Retinal pigment epithelial cell (primary cell): ENCODE measurements around the gene B4GALT7.
"Not testable (repeated sequence)": the region's sequence is repeated elsewhere in the genome, so short reads cannot be mapped to it uniquely, and the experiment has no call there.

Source experiments
- DNase-seq: peaks from one replicate; pipeline ENCODE4 v3.0.0-alpha.2; 2010; ENCODE audit warnings: low read depth
- H3K4me3 ChIP-seq: 2 replicates; pipeline ENCODE4 v1.5.1; 2011; ENCODE audit warnings: mild to moderate bottlenecking, low read length, control low read depth, moderate library complexity

The B4GALT7 gene

DNA sequence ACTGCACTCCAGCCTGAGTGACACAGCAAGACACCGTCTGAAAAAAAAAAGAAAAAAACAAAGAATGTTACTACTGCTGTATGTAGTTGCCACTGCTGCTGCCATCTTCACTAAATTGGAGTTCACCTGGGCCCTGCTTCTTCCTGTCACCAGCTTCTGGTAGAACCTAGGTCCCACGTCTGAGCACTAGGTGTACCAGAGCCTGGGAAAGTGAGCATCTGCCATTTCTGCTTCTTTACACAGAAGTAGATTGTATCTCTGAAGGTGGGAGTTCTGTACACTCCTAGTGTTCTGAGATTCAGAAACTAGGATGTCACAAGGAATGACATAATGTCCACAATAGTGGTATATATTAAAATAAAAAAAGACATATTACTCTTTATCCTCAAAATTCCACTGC is 51.3 kb downstream of the B4GALT7 start:
- not testable (repeated sequence) for DNase-seq, H3K4me3 ChIP-seq

DNA sequence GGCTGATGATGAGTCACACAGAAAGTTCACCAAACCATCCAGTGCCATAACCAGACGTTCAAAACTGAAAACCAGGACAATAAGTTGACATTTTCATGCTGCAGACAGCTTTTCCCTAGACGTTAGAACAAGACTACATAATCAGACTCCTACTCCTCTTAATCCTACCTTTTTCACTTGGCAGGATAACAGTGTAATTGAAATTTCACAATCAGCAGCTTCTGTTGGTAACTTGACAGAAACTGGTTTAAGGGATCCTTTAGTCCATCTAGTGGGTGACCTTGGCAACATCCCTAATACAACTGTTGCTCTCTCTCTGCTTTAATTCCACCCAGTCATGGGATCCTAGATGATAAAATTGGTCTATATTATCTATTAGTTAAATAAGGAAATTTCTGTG is 57.9 kb downstream of the B4GALT7 start:
- not testable (repeated sequence) for H3K4me3 ChIP-seq
- DNase-seq = peak; percentile 3

- DNase-seq, H3K4me3 ChIP-seq: not testable (repeated sequence)
Observed at GRCh38 chr5:177658542-177658941, 58.6 kb downstream of the B4GALT7 start.
